Right ventricle myocardium inferior (tissue), 1 donor: ENCODE results near the gene METTL16. TPM values are rescaled to one million over a fixed set of nuclear protein-coding genes. Genes with fewer than 3 reads are reported as not detected.
A peak's percentile ranks its signal among the peaks of the same experiment; 100 is the strongest.

ENCODE experiments used
- ATAC-seq: fragments of 200-7000 bp; cut with Tn5 transposase; one replicate; pipeline ENCODE4 v1.9.1; 2020; ENCODE audit warnings: mild to moderate bottlenecking, moderate library complexity
- DNase-seq: peaks from one replicate; pipeline ENCODE4 v3.0.0; 2021; ENCODE audit errors: missing footprints
- intact Hi-C: fragments of 100-400 bp; cut with DNase I; formaldehyde crosslinking; loops from one replicate; pipeline ENCODE4 v1.11.0; 2022
- total RNA-seq: library from RNA; stranded (reverse); fragmentation: NEBNext Ultra II Directional; extraction: Animal tissue kit (Norgen Biotek cat#: 25700); gene quantifications from one replicate; pipeline ENCODE4 v1.2.1, GENCODE V29; 2021
- donor health status: DM: no; HTN: yes; CAD: no; lungs with severe emphysema.

METTL16 gene
- total RNA-seq, 1 donor from 2014 or later: 20.1 TPM

DNA sequence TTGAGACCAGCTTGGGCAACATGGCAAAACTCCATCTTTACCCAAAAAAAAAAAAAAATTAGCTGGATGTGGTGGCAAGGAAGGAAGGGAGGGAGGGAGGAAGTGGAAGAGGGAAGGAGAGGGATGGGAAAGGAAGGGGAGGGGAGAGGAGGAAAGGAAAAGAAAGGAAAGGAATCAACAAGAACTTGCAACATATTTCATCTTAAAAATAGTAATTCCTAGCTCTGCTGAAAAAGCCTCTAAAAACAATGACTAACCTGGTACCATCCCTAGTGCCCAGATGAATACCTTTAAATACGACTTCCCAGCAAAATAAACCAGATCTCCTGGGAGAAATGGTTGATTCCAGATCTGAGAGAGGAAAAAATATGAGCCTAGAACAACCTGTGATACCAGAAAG lies 83.8 kb downstream of the METTL16 start:
- intact Hi-C loops: no loop called here
- no peak for ATAC-seq

DNA sequence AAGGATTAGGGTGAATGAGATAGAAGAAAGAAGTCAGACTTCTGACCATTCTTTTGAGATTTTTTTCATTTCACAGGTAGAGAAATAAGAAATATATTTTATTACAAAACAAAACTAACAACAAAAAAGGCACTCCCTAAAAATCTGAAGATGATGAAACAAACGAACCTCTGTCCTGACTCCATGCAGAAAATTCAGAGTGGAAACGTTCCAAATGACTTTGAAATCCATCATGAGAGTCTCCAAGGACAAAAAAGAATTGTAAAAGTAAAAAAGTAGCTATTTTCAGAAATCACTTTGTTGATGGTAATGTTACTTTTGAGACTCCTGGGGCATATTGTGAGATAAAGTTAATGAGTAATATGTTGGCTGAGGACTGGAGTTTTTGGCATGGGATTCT lies 84.5 kb downstream of the METTL16 start:
- intact Hi-C loops: no loop called here
- DNase-seq: no peak
- ATAC-seq: no peak

More for the DNA sequence above, 83.8 kb downstream of the METTL16 start:
- no peak for DNase-seq

DNA sequence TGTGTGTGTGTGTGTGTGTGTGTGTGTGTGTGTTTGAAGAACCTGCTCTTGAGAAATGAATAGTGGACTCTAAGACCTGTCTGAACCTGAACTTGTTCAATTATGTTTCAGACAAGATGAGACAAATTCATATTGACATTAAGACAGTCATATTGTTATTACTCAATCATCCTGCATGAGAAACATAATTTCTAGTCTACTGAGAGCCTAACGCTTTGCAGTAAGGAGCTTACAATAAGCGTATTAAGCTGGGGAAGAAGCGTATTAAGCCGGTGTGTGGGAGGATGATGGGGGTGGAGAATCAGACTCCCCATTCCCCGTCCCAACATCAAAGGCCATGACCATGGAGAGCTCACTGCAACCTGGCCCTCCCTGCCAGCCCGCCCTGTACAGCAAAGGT lies 88.4 kb downstream of the METTL16 start:
- DNase-seq: no peak
- ATAC-seq: no peak
- intact Hi-C loops: no loop called here

DNA sequence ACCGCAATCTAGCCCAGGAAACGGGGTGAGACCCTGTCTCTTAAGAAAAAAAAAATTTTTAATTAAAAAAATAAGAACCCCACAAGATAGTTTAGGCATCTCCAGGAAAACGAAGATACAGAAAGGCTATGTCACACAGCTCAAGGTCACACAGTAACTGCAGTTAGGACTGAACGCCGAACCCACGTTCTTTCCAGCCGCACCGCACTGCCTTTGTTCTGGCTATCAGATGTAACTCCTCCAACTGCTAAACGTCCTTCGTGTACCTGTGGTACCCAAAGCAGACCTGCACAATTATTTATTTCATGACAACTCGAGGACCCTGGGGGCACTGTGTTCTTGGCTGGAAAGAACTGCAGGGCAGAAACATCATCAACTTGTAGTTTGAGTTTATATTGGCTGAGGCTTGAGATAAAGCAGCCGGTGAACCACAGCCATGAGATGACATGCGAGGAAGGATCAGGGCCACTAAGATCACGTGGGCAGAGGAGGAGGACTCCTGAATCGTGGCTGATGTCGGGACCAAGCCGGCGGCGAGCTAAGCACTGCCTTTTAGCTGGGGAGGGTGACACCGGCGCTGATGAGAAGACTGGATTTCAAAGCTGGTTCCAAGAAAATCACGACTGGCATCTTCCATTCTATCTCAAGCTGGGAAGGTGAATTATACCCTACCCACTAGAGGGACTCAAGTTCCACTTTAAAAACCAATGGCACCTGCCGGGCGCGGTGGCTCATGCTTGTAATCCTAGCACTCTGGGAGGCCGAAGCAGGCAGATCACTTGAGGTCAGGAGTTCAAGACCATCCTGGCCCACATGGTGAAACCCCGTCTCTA lies 90.2 kb downstream of the METTL16 start:
- no peak for DNase-seq

DNA sequence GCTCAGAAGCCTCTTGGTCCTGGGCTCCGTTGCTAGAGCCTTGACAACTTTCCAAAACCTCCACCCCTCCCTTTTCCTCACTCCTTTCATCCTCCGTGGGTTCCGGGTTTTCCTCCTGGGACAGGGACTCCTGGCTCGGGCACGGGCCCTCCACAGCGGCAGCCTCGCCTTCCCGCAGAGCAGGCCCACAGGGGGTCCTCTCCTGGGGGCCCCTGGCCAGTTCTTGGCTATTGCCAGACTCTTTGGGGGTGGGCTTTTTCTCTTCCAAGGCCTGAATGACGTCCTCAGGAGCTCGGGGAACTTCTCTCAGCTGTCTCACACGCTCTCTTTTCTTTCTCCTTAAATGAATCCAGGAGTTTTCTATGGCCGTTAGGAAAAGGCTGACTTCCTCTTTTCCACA lies 91.5 kb downstream of the METTL16 start:
- intact Hi-C loops: no loop called here
- ATAC-seq (no peak), DNase-seq (no peak)

More for the DNA sequence above, 90.2 kb downstream of the METTL16 start:
- no peak for ATAC-seq
- intact Hi-C loops: no loop called here

DNA sequence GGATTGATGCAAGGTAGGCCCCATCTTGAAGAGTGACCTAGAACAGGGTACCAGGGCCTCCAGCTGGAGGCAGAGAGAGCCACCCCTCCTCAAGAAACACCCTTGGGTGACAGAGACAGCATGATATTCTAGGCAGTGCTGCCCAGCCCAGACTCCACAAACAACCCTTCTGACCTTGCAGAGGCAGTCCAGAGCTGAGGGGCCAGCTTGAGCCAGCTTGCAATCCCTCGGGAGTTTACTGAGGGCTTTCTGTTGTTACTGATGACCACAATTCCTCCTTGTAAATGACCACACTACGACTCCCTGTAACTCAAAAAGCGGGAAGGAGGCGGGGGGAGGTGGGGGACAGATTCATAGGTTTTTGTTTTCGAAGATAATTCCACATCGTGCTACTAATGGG lies 92.2 kb downstream of the METTL16 start:
- intact Hi-C loops: loop anchor here (5.0 kb wide), 1 partner anchor 288 kb away; no protein-coding TSS in a partner anchor
- ATAC-seq: peak; percentile 27
- DNase-seq: no peak

DNA sequence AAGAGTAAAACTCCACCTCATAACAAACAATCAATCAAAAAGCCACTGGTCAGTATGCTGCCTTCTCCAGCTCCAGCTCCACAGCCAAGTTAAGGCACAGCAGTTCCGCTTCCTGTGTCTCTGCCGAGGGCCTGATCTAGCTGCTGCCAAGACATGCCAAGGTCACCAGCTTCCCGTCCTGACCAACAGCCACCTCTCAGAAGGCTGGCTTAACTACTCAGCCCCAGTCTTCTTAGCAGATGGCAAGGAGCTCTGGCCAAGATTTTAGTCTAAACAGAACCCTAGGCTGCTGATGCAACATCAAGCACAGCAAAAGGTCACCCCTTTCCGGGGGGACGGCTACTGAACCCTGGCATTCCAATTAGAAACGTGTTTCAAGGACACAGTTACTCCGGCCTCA lies 93.1 kb downstream of the METTL16 start:
- DNase-seq (no peak), ATAC-seq (peak; percentile 48)
- intact Hi-C loops: loop anchor here (5.0 kb wide), 1 partner anchor 289 kb away; no protein-coding TSS in a partner anchor

DNA sequence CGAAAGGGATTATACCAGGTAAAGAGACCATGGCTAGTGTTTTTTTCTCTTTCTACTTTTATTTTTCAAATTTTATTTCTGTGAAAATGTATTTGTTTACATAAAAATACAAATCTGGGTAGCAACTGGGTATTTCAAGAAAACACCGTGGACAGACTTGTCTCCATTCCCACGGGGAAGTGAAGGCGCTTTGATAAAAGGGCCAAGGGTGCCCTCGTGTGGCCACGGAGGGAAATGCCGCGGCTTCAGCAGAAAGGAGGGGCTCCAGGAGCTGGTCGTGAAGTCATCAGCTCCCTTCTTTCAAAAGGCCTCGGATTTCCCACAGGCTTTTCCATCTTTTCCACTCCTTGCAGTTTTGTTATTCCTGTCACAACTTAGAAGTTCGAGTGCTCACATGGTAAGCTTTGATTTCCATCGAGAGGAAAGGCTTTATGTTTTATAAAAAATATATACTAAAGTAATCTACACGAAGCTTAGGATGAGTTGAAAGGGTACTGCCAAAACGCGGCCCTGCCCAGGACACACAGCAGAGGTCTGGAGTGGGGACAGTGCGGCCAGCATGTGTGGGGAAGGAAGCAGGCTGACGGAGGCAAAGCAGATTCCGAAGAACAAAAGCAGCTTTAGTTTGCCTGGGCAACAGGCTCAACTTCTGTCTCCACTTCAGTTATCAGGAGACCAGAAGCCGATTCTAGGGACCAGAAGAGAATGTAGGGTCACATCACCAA lies 95.5 kb downstream of the METTL16 start:
- peak; percentile 93 for DNase-seq
- intact Hi-C loops: loop anchor here (1.0 to 5.0 kb wide), 2 partner anchors 34 to 291 kb away; no protein-coding TSS in a partner anchor
- peak; percentile 75 for ATAC-seq

DNA sequence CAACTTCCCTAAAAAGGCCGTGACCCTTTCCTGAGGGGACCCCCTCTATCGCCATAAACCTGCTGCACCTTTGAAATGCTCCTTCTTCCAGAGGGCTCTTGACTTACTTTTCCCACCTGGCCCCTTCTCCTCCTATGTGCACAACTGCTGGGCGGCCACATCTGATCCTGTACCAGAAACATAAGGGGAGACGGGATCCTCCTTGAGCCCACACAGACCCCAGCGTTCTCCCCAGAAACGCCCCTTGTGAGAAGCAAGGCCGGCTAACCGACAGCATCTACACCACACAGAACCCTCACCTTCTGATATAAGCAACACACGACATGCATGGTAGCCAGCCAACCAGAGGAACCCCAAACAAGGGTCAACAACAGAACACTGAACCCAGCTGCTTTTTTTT lies 96.6 kb downstream of the METTL16 start:
- ATAC-seq (no peak), DNase-seq (no peak)
- intact Hi-C loops: loop anchor here (1.0 to 5.0 kb wide), 2 partner anchors 10 to 292 kb away; no protein-coding TSS in a partner anchor

DNA sequence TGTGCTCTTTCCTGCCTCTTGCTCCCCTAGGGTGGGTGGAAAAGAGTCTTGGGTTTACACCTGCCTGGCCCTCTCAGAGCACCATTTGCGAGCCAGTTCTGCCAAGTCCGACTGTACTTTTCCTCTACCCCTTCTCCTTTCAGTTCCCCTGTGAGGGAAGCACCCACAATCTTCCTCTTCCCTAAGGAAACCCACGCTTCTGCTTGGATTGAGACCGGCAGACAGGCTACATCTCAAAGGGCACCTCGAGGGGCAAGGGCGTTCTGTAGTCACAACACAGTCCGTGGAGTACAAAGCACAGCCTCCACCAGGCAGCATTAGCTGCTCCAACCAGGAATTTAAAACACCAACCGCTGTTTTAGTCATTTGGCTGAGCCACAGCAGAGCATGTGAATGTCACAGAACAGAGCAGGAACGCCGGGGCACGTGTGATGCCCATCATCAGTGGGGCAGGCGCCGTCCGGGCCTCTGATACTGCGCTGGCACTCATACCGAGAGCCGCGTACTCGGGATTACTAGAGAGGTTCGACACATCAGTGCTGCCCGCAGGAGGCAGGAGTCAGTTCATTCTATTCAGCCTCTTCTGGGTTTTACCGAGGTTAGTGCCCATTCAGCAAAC lies 97.1 kb downstream of the METTL16 start:
- intact Hi-C loops: loop anchor here (1.0 to 5.0 kb wide), 2 partner anchors 9 to 293 kb away; no protein-coding TSS in a partner anchor
- ATAC-seq: no peak
- no peak for DNase-seq

DNA sequence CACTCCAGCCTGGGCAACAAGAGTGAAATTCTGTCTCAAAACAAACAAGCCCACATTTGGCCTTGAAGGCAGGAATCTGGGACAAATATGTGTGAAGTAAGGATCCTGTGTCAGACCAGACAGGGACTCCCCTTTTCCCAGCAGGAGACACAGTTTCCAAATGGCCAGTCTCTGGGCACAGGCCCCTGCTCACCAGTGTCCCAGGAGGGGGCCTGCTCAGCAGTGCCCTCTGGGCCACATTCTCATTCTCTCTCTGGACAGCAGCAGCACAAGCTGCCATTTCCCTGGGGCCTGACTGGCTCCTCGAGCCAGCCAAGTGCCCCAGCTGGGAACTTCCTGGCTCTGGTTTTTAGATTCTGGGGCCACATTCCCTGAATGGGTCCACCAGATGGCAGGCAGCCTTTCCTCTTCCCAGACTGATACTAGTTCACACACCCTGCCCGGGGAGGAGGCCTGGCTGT lies 99.1 kb downstream of the METTL16 start:
- DNase-seq (no peak), ATAC-seq (peak; percentile 56)
- intact Hi-C loops: no loop called here

DNA sequence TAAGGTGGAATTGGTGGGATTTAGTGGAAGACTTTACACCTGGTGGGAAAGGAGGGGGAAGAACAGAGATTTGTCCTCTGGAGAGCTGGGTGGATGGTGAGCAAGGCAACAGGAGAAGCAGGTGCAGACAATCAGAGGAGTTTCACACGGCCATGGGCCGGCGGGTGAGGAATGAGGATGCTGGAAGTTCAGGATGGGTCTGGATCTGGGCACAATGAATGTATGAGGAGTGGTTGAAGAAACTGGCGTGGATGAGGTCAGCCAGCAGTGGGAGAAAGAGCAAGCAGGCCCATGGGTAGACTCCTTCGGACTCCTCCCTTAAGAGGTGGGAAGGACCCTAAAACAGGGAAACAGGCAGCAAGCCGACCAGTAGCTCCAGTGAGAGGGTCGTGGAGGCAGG lies 100.7 kb downstream of the METTL16 start:
- ATAC-seq (no peak), DNase-seq (no peak)
- intact Hi-C loops: no loop called here

DNA sequence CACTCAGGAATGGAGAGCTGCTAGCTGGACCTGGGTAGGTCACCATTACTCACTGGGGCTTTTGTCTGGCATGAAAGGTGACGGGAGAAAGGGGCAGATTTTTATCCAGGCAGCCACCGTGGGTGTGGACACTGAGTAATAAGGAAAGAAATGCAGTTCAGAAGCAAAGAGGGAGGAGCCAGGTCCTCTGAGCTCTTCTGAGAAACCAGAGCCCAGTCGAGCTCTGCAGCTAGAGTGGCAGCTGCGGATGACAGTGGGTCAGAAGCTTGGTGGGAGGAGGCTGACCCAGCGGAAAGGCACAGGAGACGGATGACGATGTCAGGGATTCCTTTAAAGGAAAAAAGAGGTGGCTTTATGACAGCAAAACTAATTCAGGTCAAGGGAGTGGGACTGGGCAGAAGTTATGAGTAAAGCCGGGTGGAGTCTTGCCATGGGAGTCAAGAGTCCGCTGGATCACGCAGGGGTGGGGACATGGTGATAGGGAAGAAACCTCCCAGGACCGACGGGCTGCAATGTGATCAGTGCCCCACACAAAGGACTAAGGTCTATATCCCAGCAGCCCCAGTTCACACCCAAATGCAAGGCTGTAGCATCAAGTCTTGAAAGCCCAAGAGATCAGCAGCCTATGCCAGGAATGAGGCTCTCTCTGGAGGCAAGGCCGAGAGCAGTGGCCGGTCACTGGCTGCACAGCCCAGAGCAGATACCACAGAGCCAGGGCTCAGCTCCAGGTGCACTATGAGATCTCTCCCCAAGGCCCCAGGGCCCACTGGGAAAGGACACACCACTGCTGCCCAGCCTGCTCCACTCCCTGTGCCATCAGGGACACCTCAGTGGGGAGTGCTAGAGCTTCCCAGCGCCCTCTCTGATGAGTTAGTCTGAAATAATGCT lies 104.5 kb downstream of the METTL16 start:
- intact Hi-C loops: no loop called here
- ATAC-seq (peak; percentile 70), DNase-seq (peak; percentile 75)

DNA sequence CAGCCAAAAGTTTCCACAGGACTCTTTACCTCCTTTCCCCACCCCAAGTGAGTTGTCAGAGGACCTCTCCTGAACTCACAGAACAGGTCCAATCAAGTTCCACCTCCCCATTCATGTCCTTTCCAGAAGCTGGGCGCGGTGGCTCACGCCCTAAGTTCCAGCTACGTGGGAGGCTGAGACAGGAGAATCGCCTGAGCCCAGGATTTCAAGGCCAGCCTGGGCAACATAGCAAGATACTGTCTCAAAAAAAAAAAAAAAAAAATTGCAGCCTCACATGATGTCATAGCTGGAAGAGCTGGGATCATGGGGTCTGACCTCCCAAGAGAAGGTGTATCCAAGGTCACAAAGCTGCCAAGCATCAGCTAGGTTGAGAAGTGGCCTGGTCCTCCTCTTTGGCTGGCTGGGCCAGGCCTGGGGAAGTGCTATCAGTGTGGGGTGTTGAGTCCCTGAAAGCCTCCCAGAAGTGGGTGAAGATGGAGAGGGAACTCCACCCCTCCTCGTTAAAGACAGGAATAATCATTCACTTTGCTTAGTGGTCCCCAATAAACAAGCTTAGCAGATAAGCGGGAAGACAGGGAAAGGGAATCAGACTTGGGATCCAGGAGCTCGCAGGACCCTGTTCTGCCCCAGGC lies 105.3 kb downstream of the METTL16 start:
- intact Hi-C loops: no loop called here
- DNase-seq (no peak), ATAC-seq (no peak)

DNA sequence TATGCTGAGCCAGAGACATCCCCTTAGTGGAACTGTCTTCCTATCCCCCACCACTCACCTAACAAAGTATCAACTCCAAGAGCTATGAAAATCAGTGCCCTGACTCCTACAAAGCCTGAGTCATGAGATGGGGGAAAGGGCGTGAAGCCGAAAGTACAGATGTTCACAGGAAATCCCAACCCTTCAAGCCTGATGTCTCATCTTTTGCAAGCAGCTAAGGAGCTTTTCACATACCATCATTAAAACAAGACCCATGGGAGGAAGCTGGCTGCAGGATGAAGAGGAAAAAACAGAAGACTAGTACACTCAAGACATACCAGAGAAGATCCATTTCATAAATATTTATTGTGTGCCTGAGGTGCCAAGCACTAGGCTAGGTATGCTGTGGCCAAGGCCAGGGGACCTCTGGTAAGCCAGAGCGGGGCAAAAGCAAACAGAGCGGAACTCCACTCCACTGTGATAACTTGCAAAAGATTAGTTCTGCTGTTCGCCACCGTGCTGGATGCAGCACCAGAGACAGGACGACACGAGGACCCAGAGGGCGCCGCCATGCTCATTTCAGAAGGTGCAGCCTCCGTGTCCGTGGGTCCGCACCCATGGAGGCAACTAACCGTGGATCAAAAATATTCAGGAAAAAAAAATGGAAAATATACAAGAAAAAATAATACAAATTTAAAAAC lies 106.3 kb downstream of the METTL16 start:
- ATAC-seq: no peak
- DNase-seq: no peak
- intact Hi-C loops: loop anchor here (1.0 to 2.0 kb wide), 2 partner anchors 10 to 15 kb away; no protein-coding TSS in a partner anchor

DNA sequence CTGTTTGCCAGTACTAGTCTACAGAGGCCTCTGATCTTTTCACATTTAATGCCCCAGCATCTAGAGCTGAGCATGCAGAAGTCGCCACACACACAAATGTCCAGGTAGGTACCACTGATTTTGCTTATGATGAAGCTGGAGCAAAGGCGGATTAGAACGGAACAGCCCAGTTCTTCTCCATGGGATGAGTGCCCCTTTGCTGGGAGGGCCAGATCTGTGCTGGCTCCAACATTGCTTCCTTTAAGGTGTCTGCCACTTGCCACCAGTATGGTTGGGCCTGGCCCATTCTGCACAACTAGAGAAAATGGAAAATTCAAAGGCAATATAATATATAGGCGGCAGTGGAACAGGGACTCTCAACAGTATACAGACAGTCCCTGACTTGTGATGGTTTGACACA lies 108.6 kb downstream of the METTL16 start:
- ATAC-seq (no peak), DNase-seq (no peak)
- intact Hi-C loops: loop anchor here (5.0 kb wide), 2 partner anchors 66 to 309 kb away; partner anchors contain the start of genes CLUH, SGSM2 and TSR1

DNA sequence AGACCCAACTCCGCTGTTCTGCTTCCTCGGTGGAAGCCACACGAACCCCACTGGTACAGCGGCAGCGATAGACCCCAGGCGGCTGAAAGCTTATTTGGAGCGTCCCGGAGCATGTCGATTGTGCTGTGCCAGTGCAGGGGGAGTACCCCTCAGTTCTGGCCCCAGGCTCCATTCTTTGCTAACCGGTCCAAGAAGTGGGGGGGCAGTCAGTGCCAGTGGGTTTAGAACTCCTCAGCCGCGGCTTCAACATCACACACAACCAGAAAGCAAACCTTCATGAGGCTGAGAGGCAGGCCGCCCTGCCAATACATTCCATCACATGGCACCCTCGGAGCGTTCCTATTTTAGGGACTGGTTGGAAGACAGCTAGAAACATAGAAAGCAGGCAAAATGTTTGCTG lies 109.1 kb downstream of the METTL16 start:
- no peak for ATAC-seq
- intact Hi-C loops: loop anchor here (5.0 kb wide), 2 partner anchors 65 to 310 kb away; partner anchors contain the start of genes CLUH, SGSM2 and TSR1
- DNase-seq: no peak
